ENCODE measurements around the gene SMIM24.

GRCh38 chr19:3452171-3452941 is 28.0 kb downstream of the SMIM24 start:
- TF ChIP-seq CTCF (IDR thresholded peaks at IDR 0.05) (no peak), EZH2phosphoT487 (IDR thresholded peaks at IDR 0.05) (no peak), EZH2 (IDR thresholded peaks at IDR 0.05) (no peak)

All from neural progenitor cell (in vitro differentiated cells).